Lung (tissue), 12 donors: ENCODE data around the gene ISG20L2. TPM values are rescaled to one million over a fixed set of nuclear protein-coding genes. Genes with fewer than 3 reads are reported as not detected.

ENCODE experiments used
- ATAC-seq: fragments of 200-7000 bp; cut with Tn5 transposase; one replicate; pipeline ENCODE4 v1.9.1; 2020; ENCODE audit warnings: moderate number of reproducible peaks; ENCODE audit not compliant: insufficient read depth, low FRiP score
- DNase-seq, 3 donors: peaks; one replicate each; pipeline ENCODE4 v3.0.0-alpha.2; 2013 to 2017
- H3K27ac ChIP-seq, 2 donors: one replicate each; pipeline ENCODE4 v1.5.1; 2013; ENCODE audit warnings: mild to moderate bottlenecking in 2 of 2, moderate library complexity in 2 of 2, control low read depth in 1 of 2, inconsistent platforms in 1 of 2, low read depth in 1 of 2, low read length in 1 of 2
- H3K27me3 ChIP-seq, 3 donors: one replicate each; pipeline ENCODE4 v1.5.1; 2013; ENCODE audit warnings: low read length in 2 of 3; ENCODE audit not compliant: control insufficient read depth in 3 of 3, insufficient read depth in 3 of 3
- H3K36me3 ChIP-seq, 4 donors: one replicate each; pipeline ENCODE4 v1.5.1; 2013; ENCODE audit warnings: low read length in 4 of 4, mild to moderate bottlenecking in 1 of 4, moderate library complexity in 1 of 4; ENCODE audit not compliant: control insufficient read depth in 4 of 4, insufficient read depth in 4 of 4
- H3K4me1 ChIP-seq, 5 donors: one replicate each; pipeline ENCODE4 v1.5.1; 2013; ENCODE audit warnings: low read length in 5 of 5, mild to moderate bottlenecking in 2 of 5, moderate library complexity in 1 of 5; ENCODE audit not compliant: control insufficient read depth in 5 of 5, insufficient read depth in 5 of 5
- H3K4me3 ChIP-seq: one replicate; pipeline ENCODE4 v1.5.1; 2013; ENCODE audit warnings: mild to moderate bottlenecking, control low read depth, moderate library complexity
- H3K9ac ChIP-seq, 2 donors: one replicate each; pipeline ENCODE4 v1.5.1; 2013; ENCODE audit warnings: low read length in 2 of 2, control low read depth in 1 of 2; ENCODE audit not compliant: insufficient read depth in 1 of 2
- H3K9me3 ChIP-seq, 4 donors: one replicate each; pipeline ENCODE4 v1.5.1; 2013; ENCODE audit warnings: low read length in 3 of 4, mild to moderate bottlenecking in 1 of 4, moderate library complexity in 1 of 4; ENCODE audit not compliant: control insufficient read depth in 4 of 4, insufficient read depth in 3 of 4
- WGBS, 2 donors: extraction: QIAGEN DNeasy Blood & Tissue Kit; methylation state at CpG; one replicate each; pipeline ENCODE4 v1.1.7; 2013; 5-methylcytosine and 5-hydroxymethylcytosine counted together
- polyA plus RNA-seq, 2 donors: library from polyadenylated mRNA; stranded (reverse); fragments of 200-250 nt; gene quantifications; one replicate each; pipeline ENCODE4 v1.2.1, GENCODE V29; 2013
- total RNA-seq, 2 donors: library from RNA; depleted of rRNA in 1 of 2; stranded (reverse); fragments of >200 nt in 1 of 2; gene quantifications; one replicate each; pipeline ENCODE4 v1.2.1, GENCODE V29; 2014 to 2021
- TF ChIP-seq, protein P1 (sequence below): IDR thresholded peaks from 2 replicates; pipeline ENCODE4 v1.5.1; 2012; ENCODE audit warnings: mild to moderate bottlenecking; ENCODE audit errors: control extremely low read depth, extremely low read depth
- donor health status: control.
- donor health status: control.
- donor health status: Bipolar disorder and iron deficiency.
- donor health status: healthy.
- donor health status: DM: yes; HTN: yes; CAD: no.

The ISG20L2 gene
- total and polyA plus RNA-seq, 4 donors = 9.3 to 26.3 (median 17.8) TPM

DNA sequence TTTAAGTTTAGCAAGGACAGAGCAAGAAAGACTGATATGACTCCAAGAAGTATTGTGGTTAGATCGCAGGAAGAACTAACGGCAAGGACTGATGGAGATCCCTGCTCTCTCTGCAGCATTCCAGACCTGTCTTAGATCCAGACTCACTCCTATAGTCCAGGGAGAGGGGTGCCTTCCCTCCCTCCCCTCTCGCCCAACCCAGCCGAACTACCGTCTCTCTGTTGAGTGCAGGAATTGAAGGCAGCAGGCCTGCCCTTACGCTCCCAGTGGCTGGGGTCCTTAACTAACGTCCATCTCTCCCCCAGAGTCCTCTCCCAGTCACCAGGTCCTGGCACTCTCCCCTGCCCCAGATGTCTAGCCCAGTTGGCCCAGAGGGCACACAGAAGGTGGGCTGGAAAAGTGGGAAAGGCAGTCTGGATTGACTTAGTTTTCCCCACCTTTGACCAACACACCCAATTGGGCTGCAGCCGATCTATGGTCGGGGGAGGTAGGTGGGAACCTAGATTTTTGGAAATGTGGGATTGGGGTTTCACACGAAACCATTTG is 24.3 kb downstream of the ISG20L2 start:
- Histone ChIP-seq H3K27ac (no peak overlapping the region), H3K9me3 (no peaks in the 10 kb centered on the region), H3K9ac (no peak overlapping the region), H3K36me3 (no peaks in the 10 kb centered on the region), H3K27me3 (peaks cover 0 to 4% (median 0%) of the 10 kb centered on the region in 3 donors), H3K4me1 (peaks cover 0 to 59% (median 17%) of the 10 kb centered on the region in 5 donors), H3K4me3 (no peak overlapping the region)
- DNase-seq (no peak), ATAC-seq (no peak)
- 51 to 52% methylated on average over 10 of the region's 10 CpGs for WGBS, 2 donors
- TF ChIP-seq, protein P1, sequence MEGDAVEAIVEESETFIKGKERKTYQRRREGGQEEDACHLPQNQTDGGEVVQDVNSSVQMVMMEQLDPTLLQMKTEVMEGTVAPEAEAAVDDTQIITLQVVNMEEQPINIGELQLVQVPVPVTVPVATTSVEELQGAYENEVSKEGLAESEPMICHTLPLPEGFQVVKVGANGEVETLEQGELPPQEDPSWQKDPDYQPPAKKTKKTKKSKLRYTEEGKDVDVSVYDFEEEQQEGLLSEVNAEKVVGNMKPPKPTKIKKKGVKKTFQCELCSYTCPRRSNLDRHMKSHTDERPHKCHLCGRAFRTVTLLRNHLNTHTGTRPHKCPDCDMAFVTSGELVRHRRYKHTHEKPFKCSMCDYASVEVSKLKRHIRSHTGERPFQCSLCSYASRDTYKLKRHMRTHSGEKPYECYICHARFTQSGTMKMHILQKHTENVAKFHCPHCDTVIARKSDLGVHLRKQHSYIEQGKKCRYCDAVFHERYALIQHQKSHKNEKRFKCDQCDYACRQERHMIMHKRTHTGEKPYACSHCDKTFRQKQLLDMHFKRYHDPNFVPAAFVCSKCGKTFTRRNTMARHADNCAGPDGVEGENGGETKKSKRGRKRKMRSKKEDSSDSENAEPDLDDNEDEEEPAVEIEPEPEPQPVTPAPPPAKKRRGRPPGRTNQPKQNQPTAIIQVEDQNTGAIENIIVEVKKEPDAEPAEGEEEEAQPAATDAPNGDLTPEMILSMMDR = no peak

DNA sequence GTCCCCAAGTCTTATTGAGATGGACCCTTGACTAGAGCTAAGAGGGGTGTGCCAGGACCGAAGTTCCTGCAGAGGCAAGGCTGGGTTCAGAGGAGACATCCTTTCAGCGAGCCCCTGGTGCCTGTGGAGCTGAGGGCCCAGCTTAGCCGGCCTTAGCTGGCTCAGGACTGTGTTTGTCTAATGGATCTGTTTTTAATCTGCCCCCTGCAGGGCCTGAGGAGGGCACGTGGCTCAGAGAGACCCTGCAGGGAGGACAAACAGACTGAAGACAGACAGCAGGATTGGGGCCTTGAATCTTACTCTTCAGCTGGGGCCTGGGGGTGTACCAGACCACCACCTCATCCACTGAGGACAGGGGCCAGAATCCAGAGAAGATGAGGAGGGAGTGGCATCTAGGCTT is 24.8 kb downstream of the ISG20L2 start:
- no peaks in the 10 kb centered on the region for H3K9me3 ChIP-seq
- TF ChIP-seq, protein P1 = no peak
- H3K36me3 ChIP-seq = no peaks in the 10 kb centered on the region
- H3K27me3 ChIP-seq = peaks cover 0 to 4% (median 0%) of the 10 kb centered on the region in 3 donors
- WGBS, 2 donors = 54 to 55% methylated on average over 4 of the region's 4 CpGs
- no peak overlapping the region for H3K9ac ChIP-seq
- ATAC-seq (no peak), DNase-seq (peak in 1 of 3 donors; percentile 29)
- no peak overlapping the region for H3K4me3 ChIP-seq
- no peak overlapping the region for H3K27ac ChIP-seq
- H3K4me1 ChIP-seq = peaks cover 0 to 54% (median 17%) of the 10 kb centered on the region in 5 donors

DNA sequence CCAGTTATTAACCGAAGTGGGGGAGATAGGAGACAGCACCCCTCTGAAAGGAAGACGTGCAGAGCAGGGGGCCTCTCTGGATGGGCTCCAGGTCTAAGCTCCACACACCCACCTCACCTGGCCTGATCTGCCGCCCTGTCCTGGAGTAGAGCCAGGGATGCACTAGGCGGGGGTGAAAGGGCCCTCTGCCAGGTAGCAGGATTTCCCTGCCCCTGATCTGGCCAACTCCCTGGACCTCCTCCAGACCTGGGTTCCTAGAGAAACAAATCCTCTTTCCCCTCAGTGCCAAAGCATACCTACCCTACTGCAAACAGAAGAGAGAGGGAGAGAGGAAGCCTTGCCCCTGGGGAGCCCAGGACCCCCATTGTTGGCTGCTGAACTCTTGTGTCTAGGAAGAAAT is 25.2 kb downstream of the ISG20L2 start:
- H3K4me3 ChIP-seq = no peak overlapping the region
- 71 to 82% methylated on average over 4 of the region's 4 CpGs for WGBS, 2 donors
- H3K36me3 ChIP-seq = peaks cover 0 to 2% (median 0%) of the 10 kb centered on the region in 4 donors
- TF ChIP-seq, protein P1 = no peak
- H3K9ac ChIP-seq = no peak overlapping the region
- peaks cover 0 to 4% (median 0%) of the 10 kb centered on the region in 3 donors for H3K27me3 ChIP-seq
- ATAC-seq (no peak), DNase-seq (no peak)
- H3K9me3 ChIP-seq = no peaks in the 10 kb centered on the region
- peaks cover 0 to 51% (median 17%) of the 10 kb centered on the region in 5 donors for H3K4me1 ChIP-seq
- no peak overlapping the region for H3K27ac ChIP-seq
